ENCODE measurements around the gene PARG.

PARG gene

GRCh38 chr10:49833168-49833567 lies 108.7 kb downstream of the PARG start:
- Histone ChIP-seq H3K4me2 (no peak overlapping the region), H3K36me3 (ENCODE audit: insufficient read depth) (no peaks in the 10 kb centered on the region), H3K4me1 (ENCODE audit: low read depth, poor library complexity, severe bottlenecking) (no peaks in the 10 kb centered on the region), H4K20me1 (ENCODE audit: insufficient read depth) (no peaks in the 10 kb centered on the region), H3K9ac (no peak overlapping the region), H3K4me3 (IDR thresholded peaks at IDR 0.05; ENCODE audit: insufficient read depth, low read depth, low read length) (no peak overlapping the region), H2AFZ (ENCODE audit: low read depth) (no peak overlapping the region), H3K79me2 (ENCODE audit: insufficient read depth, low read depth) (no peaks in the 10 kb centered on the region), H3K27ac (no peak overlapping the region), H3K27me3 (ENCODE audit: insufficient read depth, low read depth) (no peaks in the 10 kb centered on the region)
- TF ChIP-seq CTCF (conservative IDR thresholded peaks at IDR 0.05; ENCODE audit: low read depth, low read length) = no peak

- Histone ChIP-seq H3K4me2 (no peak overlapping the region), H3K27ac (no peak overlapping the region), H3K4me3 (IDR thresholded peaks at IDR 0.05; ENCODE audit: insufficient read depth, low read depth, low read length) (no peak overlapping the region), H3K9ac (no peak overlapping the region), H3K27me3 (ENCODE audit: insufficient read depth, low read depth) (no peaks in the 10 kb centered on the region), H2AFZ (ENCODE audit: low read depth) (no peak overlapping the region), H3K4me1 (ENCODE audit: low read depth, poor library complexity, severe bottlenecking) (no peaks in the 10 kb centered on the region), H3K36me3 (ENCODE audit: insufficient read depth) (no peaks in the 10 kb centered on the region), H4K20me1 (ENCODE audit: insufficient read depth) (no peaks in the 10 kb centered on the region), H3K79me2 (ENCODE audit: insufficient read depth, low read depth) (no peaks in the 10 kb centered on the region)
- TF ChIP-seq CTCF (conservative IDR thresholded peaks at IDR 0.05; ENCODE audit: low read depth, low read length) = no peak
Observed at GRCh38 chr10:49831352-49832035, 110.3 kb downstream of the PARG start.

- Histone ChIP-seq H3K4me3 (IDR thresholded peaks at IDR 0.05; ENCODE audit: insufficient read depth, low read depth, low read length) (no peak overlapping the region), H3K79me2 (ENCODE audit: insufficient read depth, low read depth) (no peaks in the 10 kb centered on the region), H4K20me1 (ENCODE audit: insufficient read depth) (no peaks in the 10 kb centered on the region), H3K27me3 (ENCODE audit: insufficient read depth, low read depth) (no peaks in the 10 kb centered on the region), H3K9ac (no peak overlapping the region), H2AFZ (ENCODE audit: low read depth) (no peak overlapping the region), H3K4me2 (no peak overlapping the region), H3K36me3 (ENCODE audit: insufficient read depth) (no peaks in the 10 kb centered on the region), H3K4me1 (ENCODE audit: low read depth, poor library complexity, severe bottlenecking) (no peaks in the 10 kb centered on the region), H3K27ac (no peak overlapping the region)
- TF ChIP-seq CTCF (conservative IDR thresholded peaks at IDR 0.05; ENCODE audit: low read depth, low read length) = no peak
Observed at GRCh38 chr10:49830846-49831245, 111.0 kb downstream of the PARG start.

GRCh38 chr10:49830016-49830415 lies 111.8 kb downstream of the PARG start:
- no peak overlapping the region for H3K27ac ChIP-seq
- TF ChIP-seq CTCF (conservative IDR thresholded peaks at IDR 0.05; ENCODE audit: low read depth, low read length) = no peak
- H3K4me2 ChIP-seq = no peak overlapping the region
- no peak overlapping the region for H2AFZ ChIP-seq (ENCODE audit: low read depth)
- no peaks in the 10 kb centered on the region for H3K79me2 ChIP-seq (ENCODE audit: insufficient read depth, low read depth)
- no peak overlapping the region for H3K9ac ChIP-seq
- H3K36me3 ChIP-seq (ENCODE audit: insufficient read depth) = no peaks in the 10 kb centered on the region
- no peak overlapping the region for H3K4me3 ChIP-seq (IDR thresholded peaks at IDR 0.05; ENCODE audit: insufficient read depth, low read depth, low read length)
- H4K20me1 ChIP-seq (ENCODE audit: insufficient read depth) = no peaks in the 10 kb centered on the region
- no peaks in the 10 kb centered on the region for H3K27me3 ChIP-seq (ENCODE audit: insufficient read depth, low read depth)
- H3K4me1 ChIP-seq (ENCODE audit: low read depth, poor library complexity, severe bottlenecking) = no peaks in the 10 kb centered on the region
